Measurements from ENCODE around the gene TP53AIP1. TPM values are rescaled to one million over a fixed set of nuclear protein-coding genes. Genes with fewer than 3 reads are reported as not detected.
A peak's percentile ranks its signal among the peaks of the same experiment; 100 is the strongest.

TP53AIP1 gene
- total RNA-seq, 1 donor from 2014 or later, result not detected

- TF ChIP-seq CTCF (IDR thresholded peaks at IDR 0.05; ENCODE audit: insufficient read depth, low read length, poor library complexity, severe bottlenecking), result no peak
- DNase-seq (ENCODE audit: low read depth), result no peak
- H3K4me3 ChIP-seq (ENCODE audit: low read depth, low read length), result no peak overlapping the region
- no peaks in the 10 kb centered on the region for H3K36me3 ChIP-seq (ENCODE audit: control insufficient read depth, insufficient read depth, low read length)
- no peaks in the 10 kb centered on the region for H3K27me3 ChIP-seq (ENCODE audit: control insufficient read depth, insufficient read depth, low read length)
These were observed 38.4 kb downstream of the TP53AIP1 start for GRCh38 chr11:128904303-128904655.

GRCh38 chr11:128903248-128904061 lies 39.2 kb downstream of the TP53AIP1 start:
- no peak overlapping the region for H3K4me3 ChIP-seq (ENCODE audit: low read depth, low read length)
- no peaks in the 10 kb centered on the region for H3K36me3 ChIP-seq (ENCODE audit: control insufficient read depth, insufficient read depth, low read length)
- no peak for TF ChIP-seq CTCF (IDR thresholded peaks at IDR 0.05; ENCODE audit: insufficient read depth, low read length, poor library complexity, severe bottlenecking)
- DNase-seq (ENCODE audit: low read depth), result peak; percentile 60
- no peaks in the 10 kb centered on the region for H3K27me3 ChIP-seq (ENCODE audit: control insufficient read depth, insufficient read depth, low read length)

GRCh38 chr11:128902515-128903066 lies 40.1 kb downstream of the TP53AIP1 start:
- Histone ChIP-seq H3K27me3 (ENCODE audit: control insufficient read depth, insufficient read depth, low read length) (no peaks in the 10 kb centered on the region), H3K4me3 (ENCODE audit: low read depth, low read length) (no peak overlapping the region), H3K36me3 (ENCODE audit: control insufficient read depth, insufficient read depth, low read length) (no peaks in the 10 kb centered on the region)
- TF ChIP-seq CTCF (IDR thresholded peaks at IDR 0.05; ENCODE audit: insufficient read depth, low read length, poor library complexity, severe bottlenecking), result no peak
- no peak for DNase-seq (ENCODE audit: low read depth)

- H3K36me3 ChIP-seq (ENCODE audit: control insufficient read depth, insufficient read depth, low read length), result no peaks in the 10 kb centered on the region
- H3K4me3 ChIP-seq (ENCODE audit: low read depth, low read length), result no peak overlapping the region
- H3K27me3 ChIP-seq (ENCODE audit: control insufficient read depth, insufficient read depth, low read length), result no peaks in the 10 kb centered on the region
- no peak for DNase-seq (ENCODE audit: low read depth)
- TF ChIP-seq CTCF (IDR thresholded peaks at IDR 0.05; ENCODE audit: insufficient read depth, low read length, poor library complexity, severe bottlenecking), result no peak
These were observed 40.8 kb downstream of the TP53AIP1 start for GRCh38 chr11:128901653-128902514.

- TF ChIP-seq CTCF (IDR thresholded peaks at IDR 0.05; ENCODE audit: insufficient read depth, low read length, poor library complexity, severe bottlenecking), result no peak
- no peak overlapping the region for H3K4me3 ChIP-seq (ENCODE audit: low read depth, low read length)
- no peaks in the 10 kb centered on the region for H3K27me3 ChIP-seq (ENCODE audit: control insufficient read depth, insufficient read depth, low read length)
- H3K36me3 ChIP-seq (ENCODE audit: control insufficient read depth, insufficient read depth, low read length), result no peaks in the 10 kb centered on the region
- no peak for DNase-seq (ENCODE audit: low read depth)
These were observed 42.2 kb downstream of the TP53AIP1 start for GRCh38 chr11:128900468-128900867.

All from kidney epithelial cell (primary cell).